GM21825 (cell line): ENCODE data around the gene ASIC2.

Experiments
- ATAC-seq: cut with Tn5 transposase; IDR thresholded peaks from one replicate; pipeline ENCODE4 v1.9.1; 2021; ENCODE audit warnings: mild to moderate bottlenecking, moderate library complexity; ENCODE audit not compliant: unreplicated experiment

Gene ASIC2

DNA sequence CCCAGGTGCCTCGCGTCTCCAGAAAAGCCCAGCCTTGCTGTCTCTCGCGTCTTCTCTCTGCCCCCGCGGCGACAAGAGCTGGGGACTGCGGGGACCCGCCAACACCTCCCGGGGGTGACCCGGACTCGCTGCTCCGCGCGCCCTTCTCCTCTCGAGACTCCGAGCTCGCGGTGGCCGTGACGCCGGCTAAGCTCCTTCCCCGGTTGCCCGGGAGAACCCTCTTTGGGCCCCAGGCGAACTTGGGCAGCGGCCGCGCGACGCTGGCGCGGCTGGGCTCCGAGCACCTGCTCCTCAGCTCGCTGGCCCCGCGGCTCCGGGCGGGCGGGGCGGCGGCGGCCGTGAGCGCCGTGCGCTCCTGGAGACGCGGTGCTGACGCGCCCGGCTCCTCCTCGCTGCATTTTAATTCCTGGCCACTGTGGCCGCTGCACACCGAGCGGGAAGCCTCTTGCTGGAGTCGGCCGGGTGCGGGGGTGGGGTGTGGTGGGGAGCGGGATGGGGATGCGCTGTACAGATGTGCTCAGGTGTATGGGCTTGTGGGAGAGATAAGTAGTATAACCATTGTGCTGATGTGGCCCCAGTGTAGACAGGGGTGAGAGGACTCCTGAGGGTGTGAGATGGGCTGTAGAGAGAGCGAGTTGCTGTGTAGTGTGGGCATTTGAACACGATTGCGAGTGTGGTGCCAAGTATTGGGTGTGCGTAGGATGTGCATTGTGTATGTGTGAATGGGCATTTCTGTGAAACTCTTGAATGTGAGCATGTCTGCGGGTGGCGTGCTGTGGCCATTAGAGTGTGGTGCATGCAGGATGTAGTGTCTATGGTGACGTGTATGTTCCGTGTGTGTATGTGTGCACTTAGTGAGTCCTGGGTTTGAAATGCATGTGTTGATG lies at the start of gene ASIC2:
Gene ASIC2 (minus strand): TSS at position 315 of the 887 bp plus-strand sequence.
- ATAC-seq: no peak

DNA sequence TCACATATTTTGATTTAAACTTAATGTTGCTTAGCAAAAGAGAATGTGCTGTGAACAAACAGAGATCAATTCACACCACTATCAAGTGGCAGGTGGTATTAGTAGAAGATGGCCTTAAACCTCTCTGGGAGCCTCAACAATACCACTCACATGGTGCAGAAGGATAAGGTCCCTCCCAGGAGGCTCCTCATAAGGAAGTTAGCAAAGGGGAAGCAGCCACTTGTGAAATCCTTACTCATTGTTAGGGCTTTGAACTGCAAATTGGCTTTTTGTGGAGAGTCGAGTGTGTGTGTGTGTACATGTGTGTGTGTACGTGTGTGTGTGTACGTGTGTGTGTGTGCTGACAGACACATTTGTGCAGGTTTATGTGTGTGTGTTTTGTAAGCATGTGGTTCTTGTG lies 48.9 kb upstream of the ASIC2 start:
- ATAC-seq: no peak

DNA sequence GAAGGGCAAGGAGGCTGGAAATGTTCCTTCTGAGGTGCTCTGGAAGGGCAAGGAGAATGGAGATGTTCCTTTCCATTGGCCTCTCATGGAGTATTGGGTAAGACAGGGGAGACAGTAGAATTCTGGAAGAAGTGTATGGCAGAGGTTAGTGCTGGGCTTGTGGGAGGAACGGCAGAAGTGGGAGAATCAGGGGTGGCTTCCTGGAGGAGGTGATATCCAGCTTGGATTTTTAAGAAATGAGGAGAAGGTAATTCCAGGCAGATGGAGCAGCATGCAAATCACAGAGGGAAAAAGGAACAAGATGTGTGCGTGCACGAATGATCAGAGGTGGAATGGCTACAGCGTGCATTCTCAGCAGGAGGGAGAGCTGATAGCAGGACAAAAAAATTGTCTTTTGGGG lies 45.1 kb upstream of the ASIC2 start:
- ATAC-seq: no peak

DNA sequence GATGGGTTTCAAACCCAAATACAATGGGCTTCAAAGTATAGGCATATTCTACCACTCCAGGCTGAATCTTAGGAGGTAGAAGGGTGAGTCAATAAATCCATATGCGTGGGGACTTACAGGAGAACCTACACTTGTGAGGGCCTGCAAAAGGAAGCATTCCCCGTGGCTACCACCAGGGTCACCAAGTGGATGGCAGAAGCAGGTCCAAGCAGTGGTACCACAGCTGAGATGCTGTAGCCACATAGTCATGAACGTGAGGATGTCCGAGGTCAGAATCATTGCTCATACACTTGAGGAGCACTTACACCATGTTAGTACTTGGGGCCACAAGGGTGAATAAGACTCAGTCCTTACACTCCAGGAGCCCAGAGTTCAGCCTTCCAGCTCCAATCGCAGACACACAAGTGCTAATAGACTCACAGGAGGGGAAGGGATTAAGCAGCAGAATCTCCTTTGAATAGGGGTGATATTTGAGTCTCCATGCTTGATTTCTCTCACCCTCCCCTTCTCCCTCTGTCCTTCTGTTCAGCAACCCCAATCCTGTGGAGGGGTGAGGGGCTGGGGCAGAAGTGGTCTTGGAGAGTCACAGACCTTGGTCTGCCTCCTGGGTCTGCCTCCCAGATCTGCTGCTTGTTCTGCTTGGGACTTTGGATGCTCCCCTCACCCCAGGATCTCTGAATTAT lies 42.5 kb upstream of the ASIC2 start:
- ATAC-seq: no peak

DNA sequence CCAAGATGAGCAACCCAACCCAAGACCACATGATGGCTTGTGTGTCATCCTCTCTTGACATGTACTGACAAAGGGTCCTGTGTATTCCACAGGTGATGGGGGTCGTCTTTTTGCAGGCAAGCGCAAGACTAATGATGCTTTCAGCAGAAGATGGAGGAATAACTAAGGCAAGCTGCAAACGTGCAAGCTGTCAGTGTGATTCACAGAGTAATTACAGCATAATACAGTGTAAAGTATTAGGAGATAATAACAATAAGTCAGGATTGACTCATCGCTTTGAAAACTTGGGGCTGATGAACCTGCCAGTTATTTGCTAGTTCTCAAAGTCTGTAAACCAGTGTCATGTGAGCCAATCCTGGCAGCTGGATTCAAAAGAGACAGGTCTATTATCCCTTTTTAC lies 41.6 kb upstream of the ASIC2 start:
- ATAC-seq: no peak

DNA sequence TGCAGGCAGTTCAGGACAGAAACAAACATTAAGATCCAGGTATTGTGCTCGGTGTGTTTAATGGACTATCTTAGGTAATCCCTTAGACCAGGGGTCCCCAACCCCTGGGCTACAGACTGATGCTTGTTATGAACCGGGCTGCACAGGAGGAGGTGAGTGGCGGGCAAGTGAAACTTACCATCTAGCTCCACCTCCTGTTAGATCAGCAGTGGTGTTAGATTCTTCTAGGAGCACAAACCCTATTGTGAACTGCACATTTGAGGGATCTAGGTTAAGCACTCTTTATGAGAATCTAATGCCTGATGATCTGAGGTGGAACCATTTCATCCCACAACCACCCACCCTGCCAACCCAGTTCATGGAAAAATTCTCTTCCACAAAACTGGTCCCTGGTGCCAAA lies 37.8 kb upstream of the ASIC2 start:
- ATAC-seq: no peak

DNA sequence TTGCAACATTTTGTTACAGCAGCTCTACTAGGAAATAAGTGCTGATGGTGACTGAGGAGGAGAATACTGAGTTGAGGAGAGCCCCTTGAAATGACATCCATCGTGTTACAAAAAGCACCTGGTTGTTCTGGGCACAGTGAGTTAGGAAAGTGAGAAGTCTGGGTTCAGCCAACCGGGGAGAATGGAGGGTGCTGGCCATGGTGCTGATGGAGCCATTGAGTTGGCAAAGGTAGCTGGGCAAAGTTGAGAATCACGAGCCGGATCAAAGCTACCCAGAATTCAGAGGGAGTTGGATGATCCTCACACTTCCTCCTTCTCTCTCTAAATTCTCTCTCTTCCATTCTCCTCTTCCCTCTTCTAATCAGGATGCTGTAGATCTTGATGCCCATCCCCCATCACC lies 35.0 kb upstream of the ASIC2 start:
- ATAC-seq: no peak

DNA sequence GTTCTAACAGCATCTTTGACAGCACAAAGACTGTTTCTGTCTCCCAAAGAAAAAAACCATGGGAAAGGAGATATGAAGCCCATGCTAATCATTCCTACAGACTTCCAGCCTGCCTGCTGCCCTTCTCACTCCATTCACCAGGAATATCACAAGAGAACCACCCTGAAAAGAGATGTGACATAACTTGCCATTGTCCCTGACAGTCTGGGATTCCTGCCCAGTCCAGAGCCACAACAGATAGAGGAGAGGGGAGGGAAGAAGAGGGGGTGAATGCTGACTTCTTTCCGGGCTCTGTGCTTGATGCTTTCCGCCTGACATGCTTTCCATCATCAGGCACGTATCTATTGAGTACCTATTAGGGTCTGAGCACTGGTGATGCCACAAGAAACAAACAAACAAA lies 31.6 kb upstream of the ASIC2 start:
- ATAC-seq: no peak

DNA sequence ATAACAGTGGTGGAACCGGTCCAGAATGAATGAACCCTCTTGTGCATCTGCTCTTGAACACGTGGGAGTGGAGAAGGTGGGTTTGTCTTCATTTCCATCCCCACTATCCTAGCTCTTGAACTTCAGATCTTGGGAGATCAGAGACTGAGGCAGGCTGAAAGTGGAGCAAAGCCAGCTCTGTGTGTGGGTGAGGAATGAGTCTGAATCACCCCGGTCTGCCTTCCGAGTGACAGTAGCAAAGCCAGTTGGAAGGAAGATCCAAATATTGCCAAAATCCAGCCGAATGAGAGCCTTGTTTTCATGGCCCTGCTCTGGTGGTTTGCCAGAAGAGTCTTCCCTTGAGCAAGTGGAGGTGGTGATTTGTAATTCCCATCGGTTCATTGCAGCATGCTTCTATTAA lies 29.0 kb upstream of the ASIC2 start:
- ATAC-seq: no peak

DNA sequence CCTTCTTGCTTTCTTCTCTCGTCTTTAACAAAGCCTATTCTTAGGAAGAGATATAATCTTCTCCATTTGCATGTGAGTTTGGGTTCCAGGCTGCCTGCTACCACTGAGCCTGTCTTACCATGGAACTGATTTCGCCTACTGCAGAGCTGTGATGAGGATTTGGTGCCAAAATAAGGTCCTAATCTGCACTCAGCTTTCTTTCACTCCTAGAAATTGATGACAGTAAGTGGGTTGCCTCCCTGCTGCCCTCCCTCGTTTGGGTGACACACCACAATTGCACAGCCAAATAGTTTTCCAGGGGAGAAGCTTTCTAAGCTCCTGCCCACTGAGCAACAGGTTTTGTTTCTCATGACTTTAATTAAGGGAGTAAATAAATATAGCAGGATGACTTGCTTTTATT lies 25.1 kb upstream of the ASIC2 start:
- ATAC-seq: no peak

DNA sequence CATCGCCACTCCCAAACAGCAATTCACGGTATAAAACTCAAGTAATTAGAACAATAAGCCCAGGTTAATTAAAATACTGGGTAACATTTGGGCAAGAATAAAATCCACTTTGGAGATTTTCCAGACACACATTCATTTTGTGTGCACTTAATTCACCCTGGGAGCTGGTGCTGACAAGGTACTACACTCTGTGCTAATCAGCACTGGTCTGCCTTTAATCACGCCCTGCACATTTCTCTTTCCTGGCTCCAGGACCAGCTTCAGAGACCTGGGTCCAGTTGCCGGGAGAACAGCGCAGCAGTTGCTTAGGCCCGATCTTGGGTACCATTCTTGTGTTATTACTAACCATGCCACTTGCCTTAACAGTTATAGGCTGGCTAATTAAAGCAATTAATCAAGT lies 23.7 kb upstream of the ASIC2 start:
- ATAC-seq: no peak

DNA sequence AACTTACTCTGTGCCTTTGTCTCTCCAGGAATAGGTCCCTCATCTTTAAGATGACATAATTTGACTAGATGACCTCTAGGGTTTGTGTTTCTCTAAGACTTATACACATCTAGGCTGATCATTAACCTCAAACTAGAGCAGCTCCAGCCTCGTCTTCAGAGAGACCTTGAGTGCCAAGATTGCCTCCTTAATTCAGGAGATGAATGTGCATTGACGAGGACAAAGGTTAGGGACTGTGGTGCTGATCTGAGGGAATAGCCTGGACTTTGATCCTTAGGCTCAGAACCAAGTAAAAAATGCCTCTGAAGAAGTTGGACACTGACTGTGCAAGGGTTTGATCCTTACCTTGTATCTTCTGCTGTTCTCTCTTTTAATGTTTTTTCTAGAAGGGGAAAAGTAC lies 17.2 kb upstream of the ASIC2 start:
- no peak for ATAC-seq

DNA sequence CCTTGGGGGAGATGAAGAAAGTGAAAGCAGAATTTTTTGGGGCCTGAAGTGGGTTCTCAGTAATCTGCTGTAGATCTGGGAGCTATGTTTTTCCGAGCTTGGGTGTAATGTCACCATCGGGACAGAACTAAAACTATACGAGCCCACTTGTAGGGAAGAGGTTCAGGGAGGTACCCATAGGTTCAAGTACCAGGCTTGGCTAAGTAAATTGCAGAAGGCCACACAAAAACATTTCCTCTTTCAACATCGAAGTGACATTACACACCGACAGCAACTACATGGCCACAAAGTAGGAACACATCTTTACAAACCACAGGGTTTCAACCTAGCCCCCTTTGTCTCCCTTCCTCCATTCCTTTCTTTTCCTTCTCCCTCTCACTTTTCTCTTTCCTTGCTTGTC lies 10.2 kb upstream of the ASIC2 start:
- no peak for ATAC-seq

DNA sequence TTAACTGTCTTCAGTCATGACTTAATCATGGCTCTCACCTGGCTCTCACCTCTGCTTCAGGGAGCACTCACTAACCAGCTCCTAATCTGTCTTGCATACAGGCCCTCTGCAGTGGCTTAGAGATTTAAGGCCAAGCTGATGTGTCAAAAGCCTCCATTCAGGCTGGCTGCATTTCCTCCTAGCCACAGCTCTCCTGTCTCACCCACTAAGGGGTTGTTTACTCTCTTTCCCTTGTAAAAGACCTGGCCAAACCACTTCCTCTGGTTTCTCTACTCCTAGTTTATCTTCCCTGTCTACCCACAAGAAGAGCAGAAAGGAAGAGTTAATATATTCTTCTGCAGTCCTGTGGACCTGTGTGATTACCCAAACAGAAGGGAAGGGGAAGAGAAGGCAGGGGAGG lies 9.3 kb upstream of the ASIC2 start:
- ATAC-seq: no peak

DNA sequence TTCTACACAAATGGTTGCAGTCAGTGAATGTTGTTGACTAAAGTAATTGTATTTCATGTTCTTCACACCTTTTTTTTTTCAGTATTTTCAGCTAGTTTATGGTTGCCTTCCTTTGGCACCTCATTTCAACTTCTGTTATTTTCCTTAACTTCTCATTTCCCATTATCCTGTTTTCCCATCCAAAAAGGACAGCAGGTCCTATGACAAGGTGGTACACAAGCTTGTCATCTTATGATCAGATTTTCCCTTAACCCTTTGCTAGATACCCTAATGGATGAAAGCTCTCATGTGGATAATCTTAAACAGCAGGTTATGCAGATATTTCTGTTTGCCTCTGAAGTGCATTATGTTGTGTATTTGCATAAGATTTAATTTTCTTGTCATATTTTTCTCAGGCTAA lies 7.1 kb upstream of the ASIC2 start:
- no peak for ATAC-seq

DNA sequence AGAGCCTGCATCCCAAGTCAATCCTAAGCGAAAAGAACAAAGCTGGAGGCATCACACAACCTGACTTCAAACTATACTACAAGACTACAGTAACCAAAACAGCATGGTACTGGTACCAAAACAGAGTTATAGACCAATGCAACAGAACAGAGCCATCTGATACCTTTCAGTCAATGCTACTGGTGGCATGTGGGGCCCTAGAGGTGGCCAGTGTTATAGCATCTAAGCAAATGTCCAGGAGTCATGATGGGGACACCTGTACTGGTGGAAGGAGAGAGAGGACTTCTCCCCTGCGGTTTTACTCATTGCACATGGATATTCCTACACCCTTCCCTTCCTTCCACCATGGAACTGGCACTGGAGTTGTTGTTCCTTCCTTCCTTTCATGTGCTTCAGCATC lies 6.0 kb upstream of the ASIC2 start:
- no peak for ATAC-seq

DNA sequence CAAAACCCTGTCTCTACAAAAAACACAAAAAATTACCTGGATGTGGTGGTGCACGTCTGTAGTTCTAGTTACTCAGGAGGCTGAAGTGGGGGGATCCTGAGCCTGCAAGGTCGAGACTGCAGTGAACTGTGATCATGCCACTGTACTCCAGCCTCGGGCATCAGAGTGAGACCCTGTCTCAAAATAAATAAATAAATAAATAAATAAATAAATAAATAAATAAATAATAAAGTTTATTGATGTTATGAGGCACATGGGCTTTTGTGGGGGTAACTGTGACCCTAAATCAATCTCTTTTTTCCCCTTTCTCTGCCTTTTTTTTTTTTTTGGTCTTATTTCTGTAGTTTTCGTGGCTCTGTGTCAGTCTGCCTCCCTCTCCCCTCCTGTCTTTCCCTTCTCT lies 4.5 kb upstream of the ASIC2 start:
- ATAC-seq: no peak

DNA sequence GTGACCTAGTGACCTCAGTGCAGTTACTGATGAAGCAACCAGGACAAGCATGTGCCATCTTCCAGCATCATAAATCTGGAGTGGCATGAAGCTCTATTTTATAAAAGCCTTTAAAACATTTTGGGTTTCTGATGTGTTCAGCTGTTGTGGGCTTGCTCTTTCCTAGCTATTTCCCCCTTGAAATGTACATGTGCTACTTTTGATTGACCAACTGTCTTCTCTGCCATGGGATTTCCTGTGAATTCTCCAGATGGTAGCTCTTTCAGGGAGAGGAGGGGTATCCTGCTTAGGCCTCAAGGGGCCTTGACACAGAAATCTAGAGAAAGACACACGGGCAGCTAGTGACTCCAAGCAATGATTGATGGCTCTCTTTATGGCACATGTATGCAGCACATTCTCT lies 1.9 kb upstream of the ASIC2 start:
- no peak for ATAC-seq

DNA sequence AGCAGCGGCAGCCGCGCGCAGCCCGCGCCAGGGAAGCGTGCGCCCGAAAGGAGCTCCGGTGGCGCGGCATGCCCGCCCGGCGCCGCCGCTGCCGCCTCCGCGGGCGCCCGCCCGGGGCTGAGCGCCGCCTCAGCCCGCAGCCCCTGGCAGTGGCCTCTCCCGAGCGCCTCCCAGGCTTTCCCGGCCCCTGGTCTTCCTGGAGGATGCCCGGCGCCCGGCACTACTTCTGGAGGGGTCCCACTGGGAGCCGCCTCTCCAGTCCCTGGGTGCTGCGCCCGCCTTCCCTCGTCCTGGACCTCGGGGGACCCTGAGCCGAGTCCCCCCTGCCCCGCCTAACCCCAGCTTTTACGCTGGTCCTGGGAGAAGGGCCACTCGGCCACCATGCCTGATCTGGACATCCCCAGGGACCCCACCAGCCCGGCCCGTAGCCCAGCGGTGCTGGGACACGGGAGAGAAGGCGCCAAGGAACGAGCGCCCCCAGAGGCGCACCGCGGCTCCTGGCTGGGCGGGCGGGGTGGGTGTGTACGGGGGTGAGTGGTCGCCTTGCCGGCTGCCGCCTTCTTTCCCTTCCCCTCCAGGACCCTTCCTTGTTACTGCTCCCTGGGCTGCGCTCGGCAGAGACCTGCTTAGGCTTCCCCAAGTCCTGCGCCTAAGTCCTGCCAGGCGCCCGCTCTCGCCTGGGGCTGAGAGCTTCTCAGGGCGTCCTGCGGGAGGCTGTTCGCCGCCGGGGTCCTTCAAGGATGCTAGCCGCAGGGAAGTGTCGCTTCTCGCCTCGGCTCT lies 704 bp downstream of the ASIC2 start:
- no peak for ATAC-seq

DNA sequence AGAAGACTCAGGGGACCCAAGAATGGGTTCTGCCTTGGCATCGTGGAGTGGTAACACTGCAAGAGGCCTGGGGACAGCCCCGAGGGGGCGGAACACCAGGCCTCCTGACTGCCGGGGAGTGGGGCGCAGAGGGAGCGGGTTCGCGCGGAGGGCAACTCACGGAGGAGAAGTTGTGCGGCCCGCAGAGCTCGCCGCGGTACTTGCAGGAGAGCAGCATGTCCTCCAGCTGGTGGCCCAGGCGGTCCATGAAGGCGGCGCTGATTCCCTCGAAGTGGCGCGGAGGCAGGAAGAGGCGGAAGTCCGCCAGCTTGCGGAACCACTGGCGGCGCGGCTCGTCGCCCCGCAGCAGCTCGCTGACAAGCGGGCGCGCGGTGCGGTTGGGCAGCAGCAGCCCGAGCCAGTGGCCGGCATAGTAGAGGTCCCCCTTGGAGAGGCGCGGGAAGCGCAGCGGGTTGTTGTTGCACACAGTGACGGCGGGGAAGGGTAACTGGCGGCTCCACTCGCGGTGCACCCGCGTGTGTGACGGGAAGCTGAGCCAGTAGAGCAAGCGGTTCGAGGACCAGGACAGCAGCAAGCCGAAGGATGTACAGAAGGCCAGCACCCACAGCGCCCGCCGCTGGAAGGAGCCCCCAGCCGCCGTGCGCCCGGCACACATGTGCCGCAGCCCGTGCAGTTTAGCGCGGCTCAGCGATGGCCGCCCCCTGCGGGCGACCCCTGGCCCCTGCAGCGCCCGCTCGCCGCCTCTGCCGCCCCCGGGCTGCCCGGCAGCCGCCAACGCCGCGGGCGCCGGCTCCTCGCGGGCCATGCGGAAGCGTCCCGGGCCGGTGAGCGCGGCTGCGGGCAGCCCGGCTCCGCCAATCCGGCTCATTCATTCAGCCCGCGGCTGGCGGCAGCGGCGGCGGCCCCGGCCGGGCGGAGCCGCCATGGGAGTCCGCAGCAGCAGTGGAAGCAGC lies 1.6 kb downstream of the ASIC2 start:
- ATAC-seq: no peak

DNA sequence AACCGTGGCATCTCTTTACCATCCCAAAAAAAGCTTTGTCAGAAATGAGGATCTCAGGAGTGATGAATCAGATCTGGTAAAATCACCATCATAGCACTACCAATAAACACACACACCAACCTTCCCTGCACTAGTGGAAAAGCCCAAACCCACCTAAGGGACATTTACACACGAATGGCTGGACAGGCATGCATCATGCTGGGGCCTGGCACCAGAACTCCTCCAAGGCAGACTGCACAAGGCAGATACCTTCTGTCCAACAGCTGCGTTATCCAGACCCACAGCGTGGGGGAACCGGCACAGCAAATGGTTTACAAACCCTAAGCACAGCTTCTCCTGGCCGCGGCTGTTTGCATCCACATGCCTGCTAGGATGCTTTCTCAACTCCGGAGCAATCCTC lies 2.8 kb downstream of the ASIC2 start:
- ATAC-seq: no peak
